Activated T-cell treated with anti-CD3 and anti-CD28 coated beads for 48 hours (primary cell): Measurements from ENCODE around the gene AIF1.
"Not testable (repeated sequence)": the region's sequence is repeated elsewhere in the genome, so short reads cannot be mapped to it uniquely, and the experiment has no call there.

ENCODE experiments used
- DNase-seq: peaks from one replicate; pipeline ENCODE4 v3.0.0-alpha.2; 2020; ENCODE audit warnings: low read depth

Gene AIF1

DNA sequence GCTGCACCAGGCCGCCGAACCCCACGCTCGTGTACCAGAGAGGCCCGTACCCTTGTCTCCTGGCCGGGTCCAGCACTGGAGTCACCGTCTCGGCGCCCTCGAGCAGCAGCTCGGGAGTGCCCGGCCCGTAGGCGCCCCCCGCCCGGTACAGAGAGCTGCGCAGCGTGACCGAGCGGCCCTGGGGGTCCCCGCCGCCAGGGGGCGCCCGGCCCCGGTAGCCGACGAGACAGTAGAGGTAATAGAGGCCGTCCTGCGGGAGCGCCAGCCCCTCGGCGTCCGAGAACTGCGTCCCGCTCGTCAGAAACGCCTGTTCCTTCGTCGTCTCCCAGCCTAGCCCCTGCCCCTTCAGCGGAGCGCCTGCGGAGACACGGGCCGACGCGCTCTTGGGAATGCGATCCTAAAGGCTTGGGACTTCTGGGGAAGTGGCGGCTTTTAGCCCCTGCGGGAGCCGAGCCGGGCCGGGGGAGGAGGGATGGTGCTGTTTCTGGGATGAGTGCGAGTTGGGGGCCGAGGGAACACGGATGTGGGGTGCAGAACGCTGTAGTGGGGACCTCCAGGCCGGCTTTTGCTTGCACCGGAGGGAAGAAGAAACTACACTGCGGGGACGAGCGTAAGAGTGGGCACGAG, 34.1 kb upstream of the AIF1 start:
- peak; percentile 90 for DNase-seq

- DNase-seq = no peak
Measured at GRCh38 chr6:31581434-31582229, 33.4 kb upstream of the AIF1 start.

DNA sequence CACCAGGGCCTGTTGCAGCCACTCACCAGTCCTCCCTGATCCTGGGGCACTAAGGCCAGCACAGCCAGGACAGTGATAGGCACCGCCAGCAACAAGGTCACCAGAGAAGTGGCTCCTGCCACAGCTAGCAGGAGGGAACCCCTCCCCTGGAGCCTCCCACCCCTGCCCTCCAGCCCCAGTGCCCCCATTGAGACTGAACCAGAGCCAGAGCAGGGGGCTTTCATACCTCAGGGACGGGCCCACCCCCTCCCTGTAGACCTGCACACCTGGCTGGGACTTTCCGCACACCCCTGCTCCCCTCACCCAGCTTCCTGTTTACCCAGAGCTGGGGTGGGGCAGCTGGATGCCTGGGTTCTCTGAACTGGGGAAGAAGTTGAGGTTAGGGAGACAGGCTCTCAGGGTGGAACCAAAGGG, 32.8 kb upstream of the AIF1 start, which contains the start of gene LTB:
LTB (minus strand) TSS at position 195 of the 414 bp plus-strand sequence; CDS start at position 188, 7 bp downstream.
- DNase-seq = no peak

- DNase-seq = no peak
Measured at GRCh38 chr6:31585491-31585890, 29.5 kb upstream of the AIF1 start.

DNA sequence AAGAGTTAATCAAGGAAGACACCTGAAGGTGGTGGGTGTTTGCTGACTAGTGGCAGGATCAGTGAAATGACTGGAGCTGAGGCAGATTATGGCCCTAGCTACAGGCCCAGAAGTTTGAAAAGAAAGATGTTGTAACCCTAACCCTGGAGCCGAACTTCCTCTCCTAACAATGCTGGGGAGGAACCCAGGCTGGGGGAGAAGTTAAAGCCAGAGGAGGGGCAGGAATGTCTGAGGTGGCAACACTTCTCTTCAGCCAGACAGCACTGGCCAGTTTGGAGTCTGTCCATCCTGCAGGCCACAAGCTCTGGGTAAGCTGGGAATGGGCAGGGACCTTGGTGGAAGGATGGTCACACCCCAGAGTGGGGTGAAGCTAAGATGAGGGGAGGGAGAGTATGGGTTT, 29.0 kb upstream of the AIF1 start, which contains the start of gene LST1:
LST1 (plus strand) TSS at position 270 of the 400 bp plus-strand sequence. CDS start 1,023 bp downstream, outside the sequence.
- no peak for DNase-seq

DNA sequence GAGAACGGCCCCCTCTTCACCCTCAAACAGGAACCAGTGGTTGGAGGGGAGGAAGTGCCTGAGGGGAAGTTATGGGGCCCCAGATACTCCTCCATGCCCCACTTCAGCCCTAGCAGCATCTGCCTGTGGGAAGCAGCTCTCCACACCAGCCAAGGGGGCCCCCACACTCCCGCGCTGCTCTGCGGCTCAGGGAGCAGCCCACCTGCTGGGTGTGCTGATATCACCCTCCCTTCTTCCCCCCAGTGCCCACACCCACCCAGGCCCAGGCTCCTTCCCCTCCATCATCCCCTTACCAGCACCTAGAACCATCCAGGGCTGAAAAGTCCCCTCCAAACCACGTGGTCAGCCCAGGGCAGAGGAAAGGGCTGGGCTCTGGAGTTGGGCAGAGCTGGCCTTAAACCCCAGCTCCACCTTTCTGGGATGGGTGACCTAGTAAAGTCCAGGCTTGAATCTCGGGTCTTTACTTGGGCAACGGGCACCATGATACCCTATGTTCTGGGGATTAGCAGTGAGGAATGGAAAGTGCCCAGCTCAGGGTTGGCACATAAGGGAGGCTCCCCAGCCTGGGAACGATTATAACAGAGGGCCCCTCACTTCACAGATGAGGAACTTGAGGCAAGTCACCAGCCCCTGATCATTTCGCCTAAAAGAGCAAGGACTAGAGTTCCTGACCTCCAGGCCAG, 28.3 kb upstream of the AIF1 start:
- no peak for DNase-seq

DNA sequence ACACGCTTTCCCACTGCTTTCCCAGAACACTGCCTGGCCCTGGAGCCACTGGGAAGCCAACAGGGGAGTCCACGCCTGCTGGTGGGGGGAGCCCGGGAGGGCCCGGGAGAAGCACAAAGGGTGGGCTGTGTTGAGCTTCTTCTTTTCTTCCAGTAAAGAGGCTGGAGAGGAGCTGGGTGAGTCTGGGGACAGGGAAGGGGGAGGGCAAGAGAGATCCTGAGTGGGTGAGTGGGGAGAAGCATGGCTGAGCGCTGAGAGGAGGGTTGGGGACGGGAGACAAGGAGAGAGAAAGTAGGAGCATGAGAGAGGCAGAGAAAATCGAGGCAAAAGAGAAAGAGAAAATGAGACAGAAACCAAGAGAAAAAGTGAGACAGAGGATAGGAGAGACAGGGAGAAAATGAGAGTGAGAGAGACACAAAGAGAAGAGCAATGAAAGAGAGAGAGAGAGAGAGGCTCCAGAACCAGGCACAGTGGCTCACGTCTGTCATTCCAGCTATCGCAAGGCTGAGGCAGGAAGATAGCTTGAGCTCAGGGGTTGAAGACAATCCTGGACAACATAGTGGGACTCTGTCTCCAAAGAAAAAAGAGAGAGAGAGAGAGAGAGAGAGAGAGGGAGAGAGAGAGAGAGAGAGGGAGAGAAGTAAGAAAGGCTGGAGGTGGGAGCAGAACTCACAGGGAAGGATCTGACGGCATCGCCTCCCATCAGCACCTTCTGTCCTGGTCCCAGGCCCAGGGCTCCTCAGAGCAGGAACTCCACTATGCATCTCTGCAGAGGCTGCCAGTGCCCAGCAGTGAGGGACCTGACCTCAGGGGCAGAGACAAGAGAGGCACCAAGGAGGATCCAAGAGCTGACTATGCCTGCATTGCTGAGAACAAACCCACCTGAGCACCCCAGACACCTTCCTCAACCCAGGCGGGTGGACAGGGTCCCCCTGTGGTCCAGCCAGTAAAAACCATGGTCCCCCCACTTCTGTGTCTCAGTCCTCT, 26.9 kb upstream of the AIF1 start:
- no peak for DNase-seq

DNA sequence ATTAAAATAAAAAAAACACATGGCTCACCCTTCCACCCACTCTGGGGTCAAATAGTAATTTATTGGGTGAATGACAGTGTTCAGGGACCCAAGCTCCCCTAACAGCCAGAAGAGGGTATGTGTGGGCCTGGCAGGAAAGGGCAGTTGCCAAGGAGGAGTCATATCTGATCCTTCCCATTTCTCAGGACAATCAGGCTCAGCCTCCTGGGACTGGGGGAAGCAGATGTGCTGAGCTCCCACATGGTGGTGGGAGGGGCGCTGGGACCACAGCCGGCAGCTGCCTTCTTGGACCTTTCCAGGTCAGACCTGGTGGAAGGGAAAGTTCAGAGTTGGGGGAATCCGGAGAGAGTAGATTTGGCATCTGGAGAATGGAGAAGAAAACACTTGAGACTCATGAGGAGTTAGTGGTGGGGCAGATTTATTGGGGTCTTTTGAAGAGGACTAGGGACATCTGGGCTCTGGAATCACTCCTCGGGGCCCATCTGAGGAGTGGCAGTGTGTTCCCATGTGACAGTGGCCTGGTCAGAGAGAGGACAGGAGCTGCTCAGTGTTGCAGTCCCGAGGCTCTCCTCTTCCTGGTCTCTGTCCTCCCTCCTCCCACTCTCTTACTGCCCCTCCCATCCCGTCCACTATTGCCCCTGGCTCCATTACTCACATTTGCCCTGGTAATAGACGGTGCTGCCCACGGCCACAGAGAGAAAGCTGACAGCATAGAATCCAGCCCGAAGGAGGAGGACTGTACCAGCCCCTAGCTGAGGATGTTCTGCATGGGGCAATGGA, 26.0 kb upstream of the AIF1 start:
- DNase-seq = no peak

DNA sequence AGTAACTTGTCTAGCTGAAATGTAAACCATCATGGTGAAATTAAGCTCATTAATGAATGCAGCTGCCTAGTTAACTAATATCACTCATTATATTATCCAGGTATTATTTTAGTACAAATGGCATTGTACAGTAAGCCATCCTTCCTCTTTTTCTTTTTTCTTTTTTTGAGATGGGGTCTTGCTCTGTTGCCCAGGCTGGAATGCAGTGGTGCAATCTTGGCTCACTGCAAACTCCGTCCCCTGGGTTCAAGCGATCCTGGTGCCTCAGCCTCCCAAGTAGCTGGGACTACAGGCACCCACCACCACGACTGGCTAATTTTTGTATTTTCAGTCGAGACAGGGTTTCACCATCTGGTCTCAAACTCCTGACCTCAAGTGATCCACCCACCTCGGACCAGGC, 24.3 kb upstream of the AIF1 start:
- DNase-seq = not testable (repeated sequence)

DNA sequence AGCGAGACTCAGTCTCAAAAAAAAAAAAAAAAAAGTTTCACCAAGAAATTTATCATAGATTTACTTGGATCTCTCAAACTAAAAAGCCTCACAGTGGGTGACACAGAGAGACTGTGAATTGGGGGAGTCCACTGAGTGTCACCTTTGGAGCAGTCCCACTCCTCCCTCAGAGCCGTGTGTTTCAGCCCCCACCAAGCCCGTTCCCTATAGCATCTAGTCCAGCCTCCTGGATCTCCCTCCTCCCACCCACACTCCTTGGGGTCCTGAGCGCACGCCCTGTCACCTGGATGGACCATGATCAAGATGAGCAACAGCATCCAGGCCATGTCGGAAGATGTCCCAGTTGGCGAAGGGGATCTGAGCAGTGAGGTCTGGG, 22.6 kb upstream of the AIF1 start:
- no peak for DNase-seq

- no peak for DNase-seq
Measured at GRCh38 chr6:31597006-31597405, 18.0 kb upstream of the AIF1 start.

DNA sequence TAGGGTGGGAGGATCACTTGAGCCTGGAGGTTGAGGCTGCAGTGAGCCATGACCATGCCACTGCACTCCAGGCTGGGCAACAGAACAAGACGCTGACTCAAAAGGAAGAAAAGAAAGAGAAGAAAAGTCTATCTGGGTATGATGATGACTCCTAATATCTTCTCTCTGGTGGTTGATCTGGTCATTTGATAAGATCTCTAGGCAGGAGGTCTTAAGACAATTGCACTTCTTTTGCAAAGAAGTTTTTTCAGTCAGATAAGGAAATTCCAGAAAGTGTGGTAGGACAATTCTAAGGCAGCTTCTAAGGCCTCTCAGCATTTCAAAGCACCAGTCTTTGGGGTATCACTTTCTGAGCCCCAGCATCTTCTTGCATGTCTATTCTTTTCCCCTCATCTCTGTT, 7.7 kb upstream of the AIF1 start:
- no peak for DNase-seq

- DNase-seq = no peak
Measured at GRCh38 chr6:31609519-31610406, 5.3 kb upstream of the AIF1 start.

- DNase-seq = no peak
Measured at GRCh38 chr6:31610968-31611367, 4.1 kb upstream of the AIF1 start.

DNA sequence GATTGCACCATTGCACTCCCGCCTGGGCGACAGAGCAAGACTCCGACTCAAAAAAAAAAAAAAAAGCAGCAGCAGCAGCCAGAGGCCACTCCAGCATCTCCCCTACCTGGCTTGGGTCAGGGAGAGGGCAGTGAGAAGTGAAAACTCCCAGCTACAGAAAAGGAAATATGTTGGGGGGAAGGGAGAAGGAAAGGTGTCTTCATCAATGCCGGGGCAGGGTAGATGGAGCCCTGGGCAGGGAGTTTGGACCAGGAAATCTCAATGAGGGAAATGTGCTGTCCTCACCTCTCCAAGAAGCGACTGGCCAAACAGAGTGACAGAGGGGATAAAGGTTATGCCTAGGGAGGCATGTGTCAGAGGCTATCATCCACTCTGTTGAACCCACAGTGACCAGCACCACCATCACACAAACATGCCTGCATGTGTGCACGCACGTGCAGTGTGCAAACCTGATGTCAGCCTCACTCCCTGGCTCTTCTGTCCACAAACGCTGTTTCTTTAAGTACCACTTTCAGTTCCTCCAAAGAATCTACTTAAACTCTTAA, 887 bp upstream of the AIF1 start:
- DNase-seq = no peak

DNA sequence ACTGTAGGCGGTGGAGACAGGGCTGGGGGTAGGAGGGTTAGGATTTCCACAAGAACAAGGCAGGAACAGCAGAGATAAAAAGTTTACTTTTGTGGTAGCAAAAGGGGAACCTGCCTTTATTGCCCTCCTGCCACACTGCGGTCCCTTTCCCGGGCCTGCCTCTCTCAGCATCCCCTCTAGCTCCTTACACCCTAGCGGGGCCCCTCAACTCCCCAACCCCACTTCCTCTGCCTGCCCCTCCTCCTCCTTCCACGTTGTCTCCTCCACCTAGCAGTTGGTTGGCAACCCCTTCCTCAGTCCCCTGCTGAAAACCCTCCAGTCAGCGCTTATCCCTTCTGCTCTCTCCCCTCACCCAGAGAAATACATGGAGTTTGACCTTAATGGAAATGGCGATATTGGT, 714 bp downstream of the AIF1 start:
- DNase-seq = peak; percentile 27

DNA sequence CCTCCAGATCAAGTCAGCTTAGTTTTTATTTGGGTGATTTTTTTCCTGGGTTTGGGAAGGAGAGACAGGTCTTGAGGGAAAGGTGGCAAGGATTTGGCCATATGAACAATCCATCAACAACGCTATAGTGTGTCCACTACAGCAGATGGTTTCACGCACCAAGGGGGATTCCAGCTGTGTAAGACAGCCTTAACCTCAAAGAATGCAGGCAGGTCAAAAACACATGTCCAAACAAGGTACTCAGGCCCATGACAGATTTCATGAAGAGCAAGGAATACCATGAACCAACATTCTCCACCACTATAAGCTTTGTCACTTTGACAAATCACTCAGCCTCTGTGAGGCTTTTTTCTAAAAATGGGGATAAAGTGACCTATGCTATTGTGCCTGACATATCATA, 2.0 kb downstream of the AIF1 start:
- no peak for DNase-seq

DNA sequence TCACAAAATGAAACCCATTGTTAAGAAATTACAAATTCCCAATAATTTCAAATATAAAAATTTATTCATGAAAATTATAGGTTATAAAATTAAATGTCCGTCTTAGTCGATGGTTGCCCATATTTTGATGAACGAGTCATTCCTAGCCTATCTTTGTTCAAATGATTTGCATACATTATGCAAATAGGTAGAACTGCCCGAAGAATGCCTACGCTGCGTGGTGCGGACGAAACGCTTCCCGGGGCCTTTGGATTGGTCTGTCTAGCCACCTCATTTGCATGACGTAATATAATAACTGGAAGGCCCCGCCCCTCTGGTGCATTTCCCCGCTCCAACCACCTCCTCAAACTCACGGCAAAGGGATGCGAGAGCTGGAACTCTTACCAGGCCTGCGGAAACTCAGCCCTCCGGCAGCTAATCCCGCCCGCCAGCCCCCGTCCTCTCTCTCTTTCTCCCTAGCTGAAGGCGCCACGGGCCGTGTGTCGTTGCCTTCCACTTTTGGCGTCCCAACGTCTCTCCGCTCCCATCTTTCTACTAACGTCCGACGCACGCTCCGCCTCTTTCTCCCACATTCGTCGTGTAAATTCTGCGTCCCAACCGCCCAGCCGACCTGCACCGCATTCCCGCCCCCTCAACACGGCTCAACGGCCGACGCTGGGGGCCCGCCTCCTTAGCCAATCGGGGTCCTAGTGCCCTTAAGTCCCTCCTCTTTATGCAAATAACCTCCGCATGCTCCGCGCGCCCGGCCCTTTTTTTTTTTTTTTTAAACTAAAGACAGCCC, 5.0 kb downstream of the AIF1 start:
- DNase-seq = peak; percentile 95
